SK-N-SH (cell line): ENCODE results near the gene AGTR2.

Experiments used
- GABPA ChIP-seq: IDR thresholded peaks from 2 replicates; pipeline ENCODE4 v1.4.0; 2012; ENCODE audit warnings: low read depth, mild to moderate bottlenecking
- TEAD4 ChIP-seq: IDR thresholded peaks from 2 replicates; pipeline ENCODE4 v1.4.0; 2012; ENCODE audit warnings: mild to moderate bottlenecking, borderline replicate concordance; ENCODE audit not compliant: insufficient read depth
- TF ChIP-seq, protein P1 (sequence below): IDR thresholded peaks from 2 replicates; pipeline ENCODE4 v1.4.0; 2012; ENCODE audit warnings: low read depth, borderline replicate concordance

DNA sequence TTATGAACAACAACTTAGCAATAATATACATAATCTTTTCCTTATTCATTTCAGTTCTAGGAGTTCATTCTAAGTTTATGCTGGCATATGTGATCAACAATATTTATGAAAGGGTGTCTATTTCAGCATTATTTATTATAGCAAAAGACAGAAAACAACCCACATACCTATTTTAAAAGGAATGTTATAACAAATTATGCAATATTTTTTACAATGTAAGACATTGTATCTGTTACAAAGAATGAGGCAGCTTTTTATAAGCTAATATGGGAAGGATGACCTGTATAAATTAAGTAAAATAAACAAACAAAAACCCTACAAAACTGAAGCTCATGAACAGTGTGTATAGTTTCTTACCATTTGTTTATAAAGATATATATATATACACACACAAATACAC lies 42.7 kb downstream of the AGTR2 start:
- TF ChIP-seq TEAD4 (no peak), GABPA (no peak)
- TF ChIP-seq, protein P1, sequence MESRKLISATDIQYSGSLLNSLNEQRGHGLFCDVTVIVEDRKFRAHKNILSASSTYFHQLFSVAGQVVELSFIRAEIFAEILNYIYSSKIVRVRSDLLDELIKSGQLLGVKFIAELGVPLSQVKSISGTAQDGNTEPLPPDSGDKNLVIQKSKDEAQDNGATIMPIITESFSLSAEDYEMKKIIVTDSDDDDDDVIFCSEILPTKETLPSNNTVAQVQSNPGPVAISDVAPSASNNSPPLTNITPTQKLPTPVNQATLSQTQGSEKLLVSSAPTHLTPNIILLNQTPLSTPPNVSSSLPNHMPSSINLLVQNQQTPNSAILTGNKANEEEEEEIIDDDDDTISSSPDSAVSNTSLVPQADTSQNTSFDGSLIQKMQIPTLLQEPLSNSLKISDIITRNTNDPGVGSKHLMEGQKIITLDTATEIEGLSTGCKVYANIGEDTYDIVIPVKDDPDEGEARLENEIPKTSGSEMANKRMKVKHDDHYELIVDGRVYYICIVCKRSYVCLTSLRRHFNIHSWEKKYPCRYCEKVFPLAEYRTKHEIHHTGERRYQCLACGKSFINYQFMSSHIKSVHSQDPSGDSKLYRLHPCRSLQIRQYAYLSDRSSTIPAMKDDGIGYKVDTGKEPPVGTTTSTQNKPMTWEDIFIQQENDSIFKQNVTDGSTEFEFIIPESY: no peak
